ENCODE data around the gene SKAP1.

GRCh38 chr17:48236681-48237134 lies 193.3 kb downstream of the SKAP1 start:
- TF ChIP-seq ZFP3 (CRISPR knock-in tag; IDR thresholded peaks at IDR 0.05) (no peak), ZNF8 (CRISPR knock-in tag; IDR thresholded peaks at IDR 0.05) (no peak), PATZ1 (CRISPR knock-in tag; IDR thresholded peaks at IDR 0.05; ENCODE audit: borderline replicate concordance) (no peak), TCF4 (CRISPR knock-in tag; IDR thresholded peaks at IDR 0.05; ENCODE audit: borderline replicate concordance) (no peak), ISL1 (CRISPR knock-in tag; IDR thresholded peaks at IDR 0.05) (no peak), SNAI2 (CRISPR knock-in tag; IDR thresholded peaks at IDR 0.05) (no peak), CSDC2 (CRISPR knock-in tag; IDR thresholded peaks at IDR 0.05) (no peak), GLIS3 (CRISPR knock-in tag; IDR thresholded peaks at IDR 0.05) (no peak), ZC3H10 (CRISPR knock-in tag; IDR thresholded peaks at IDR 0.05) (no peak)

Data from SK-N-SH treated with all-trans-retinoic acid at 6 μM for 48 hours (cell line).